K562 (cell line): ENCODE measurements around the gene PLPP4. TPM values are rescaled to one million over a fixed set of nuclear protein-coding genes. Genes with fewer than 3 reads are reported as not detected.

Experiments
- ATAC-seq: fragments of 200-7000 bp; cut with Tn5 transposase; 3 replicates; pipeline ENCODE4 v1.9.1; 2020; ENCODE audit warnings: moderate library complexity
- BruUV-seq: library from RNA; stranded (reverse); fragments of 400-500 nt; replicated peaks from 2 replicates; lab custom pipeline; 2021; lab: Mats Ljungman, UMichigan
- CTCF ChIA-PET: fragments of 300-600 bp; formaldehyde crosslinking; extraction: SDS; loops from one replicate; lab custom pipeline; 2021; ENCODE audit warnings: low intra/inter-chr PET ratio; lab: Yijun Ruan, JAX
- POLR2A ChIA-PET: fragments of 300-600, 350-650 bp; sonication (Branson Sonifier 250); formaldehyde crosslinking; extraction: SDS; loops from one replicate; lab custom pipeline; 2021; ENCODE audit warnings: antibody characterized with exemption, inconsistent platforms; lab: Yijun Ruan, JAX
- DNase-seq, 4 experiments: peaks; one replicate each; pipeline versions ENCODE4 v3.0.0 to v3.0.0-alpha.2; 2011 to 2018; ENCODE audit warnings: low spot score in 3 of 4, mixed read lengths in 3 of 4; ENCODE audit errors: extremely low read depth in 1 of 4
- FAIRE-seq: peaks from 2 replicates; lab custom pipeline; 2011; peaks lifted over from hg19 to GRCh38; lab: Jason Lieb, UNC
- H2AFZ ChIP-seq: 2 replicates; pipeline ENCODE4 v1.6.0; 2011; ENCODE audit warnings: low read depth, low read length, control low read depth, inconsistent platforms
- H3K27ac ChIP-seq: fragments of 200-600 bp; 3 replicates; pipeline ENCODE4 v1.8.0; 2011; ENCODE audit warnings: low read depth, mild to moderate bottlenecking, control low read depth, inconsistent platforms, low read length, moderate library complexity, mixed read lengths; ENCODE audit errors: extremely low read depth
- H3K27me3 ChIP-seq, 2 experiments: fragments of 300-600 bp in 1 of 2; 2 replicates in 1 of 2; 3 replicates in 1 of 2; pipeline versions ENCODE4 v1.6.0 to v1.8.0; 2011; ENCODE audit warnings: inconsistent platforms in 2 of 2, low read length in 2 of 2, mild to moderate bottlenecking in 1 of 2, mixed read lengths in 1 of 2, moderate library complexity in 1 of 2; ENCODE audit not compliant: control insufficient read depth in 2 of 2, insufficient read depth in 2 of 2
- H3K36me3 ChIP-seq: fragments of 300-600 bp; 3 replicates; pipeline ENCODE4 v1.8.0; 2011; ENCODE audit warnings: mild to moderate bottlenecking, low read length, inconsistent platforms; ENCODE audit not compliant: control insufficient read depth, insufficient read depth
- H3K4me1 ChIP-seq, 2 experiments: fragments of 200-600 bp in 1 of 2; replicated peaks in 1 of 2; 2 replicates in 1 of 2; 3 replicates in 1 of 2; pipeline versions ENCODE4 v1.5.1 to v1.8.0; 2011; ENCODE audit warnings: inconsistent platforms in 2 of 2, low read length in 2 of 2, mild to moderate bottlenecking in 1 of 2, mixed read lengths in 1 of 2, moderate library complexity in 1 of 2; ENCODE audit not compliant: control insufficient read depth in 2 of 2, insufficient read depth in 2 of 2
- H3K4me2 ChIP-seq: 2 replicates; pipeline ENCODE4 v1.6.1; 2011; ENCODE audit warnings: low read length, control low read depth, inconsistent platforms, mixed read lengths; ENCODE audit not compliant: insufficient read depth
- H3K4me3 ChIP-seq: fragments of 200-600 bp; sonication (generic), shearing (Covaris generic); 2 replicates; pipeline ENCODE4 v1.5.1; 2016; ENCODE audit warnings: control low read depth, inconsistent platforms
- H3K79me2 ChIP-seq: fragments of 200-600 bp; 3 replicates; pipeline ENCODE4 v1.8.0; 2011; ENCODE audit warnings: low read length, inconsistent platforms; ENCODE audit not compliant: control insufficient read depth, insufficient read depth
- H3K9ac ChIP-seq, 2 experiments: 2 replicates each; pipeline versions ENCODE4 v1.6.0 to v1.6.1; 2011; ENCODE audit warnings: low read depth in 2 of 2, low read length in 2 of 2, control low read depth in 1 of 2, inconsistent platforms in 1 of 2, mild to moderate bottlenecking in 1 of 2, mixed read lengths in 1 of 2; ENCODE audit not compliant: insufficient read depth in 1 of 2
- H3K9me1 ChIP-seq: one replicate; pipeline ENCODE4 v1.6.0; 2011; ENCODE audit warnings: inconsistent platforms, mild to moderate bottlenecking, low read length, moderate library complexity; ENCODE audit not compliant: control insufficient read depth, insufficient read depth
- H3K9me3 ChIP-seq: replicated peaks from 2 replicates; pipeline ENCODE4 v1.5.1; 2011; ENCODE audit warnings: low read depth, low read length, inconsistent platforms; ENCODE audit not compliant: control insufficient read depth, insufficient read depth
- H4K20me1 ChIP-seq: replicated peaks from 2 replicates; pipeline ENCODE4 v1.6.1; 2011; ENCODE audit warnings: low read length, inconsistent platforms, mixed read lengths; ENCODE audit not compliant: control insufficient read depth, insufficient read depth
- CCNT2 ChIP-seq: IDR thresholded peaks from 2 replicates; pipeline ENCODE4 v1.6.1; 2011; ENCODE audit warnings: borderline replicate concordance, low read depth, mild to moderate bottlenecking, moderate library complexity, mixed read lengths, low read length; ENCODE audit not compliant: insufficient read length; ENCODE audit errors: extremely low read depth
- FOXK1 ChIP-seq: sonication (generic); formaldehyde crosslinking; IDR thresholded peaks from 2 replicates; pipeline ENCODE4 v1.8.0; 2022; ENCODE audit warnings: missing genetic modification reagents, mild to moderate bottlenecking, borderline replicate concordance
- GATAD2B ChIP-seq: fragments of 450-650 bp; IDR thresholded peaks from 2 replicates; pipeline ENCODE4 v1.6.1; 2017; ENCODE audit warnings: mild to moderate bottlenecking, borderline replicate concordance
- PRMT5 ChIP-seq: sonication (generic); formaldehyde crosslinking; IDR thresholded peaks from 2 replicates; pipeline ENCODE4 v1.5.0; 2020; ENCODE audit warnings: missing genetic modification reagents
- PTRF ChIP-seq: fragments of 450-650 bp; IDR thresholded peaks from 2 replicates; pipeline ENCODE4 v1.6.1; 2016; ENCODE audit warnings: mild to moderate bottlenecking, missing genetic modification characterization, missing compliant biosample characterization
- RFX1 ChIP-seq: fragments of 450-650 bp; IDR thresholded peaks from 2 replicates; pipeline ENCODE4 v1.6.1; 2016; ENCODE audit warnings: mild to moderate bottlenecking, moderate library complexity
- XRCC4 ChIP-seq: IDR thresholded peaks from one replicate; pipeline ENCODE4 v1.6.1; 2011; ENCODE audit not compliant: insufficient read depth, insufficient read length; ENCODE audit errors: extremely low read depth
- ZNF354B ChIP-seq: fragments of 250-450 bp; sonication (Bioruptor Pico); IDR thresholded peaks from 2 replicates; pipeline ENCODE4 v1.4.0; 2020
- WGBS: fragments of 100-300 bp; shearing (Covaris generic); methylation state at CpG from one replicate; pipeline ENCODE4 v1.1.6; 2016; ENCODE audit warnings: low coverage, mixed read lengths; ENCODE audit not compliant: insufficient coverage; ENCODE audit errors: missing lambda C conversion rate; 5-methylcytosine and 5-hydroxymethylcytosine counted together
- in situ Hi-C: fragments of 300-500 bp; cut with MboI; formaldehyde crosslinking; loops from 4 replicates; pipeline ENCODE4 v1.15.0; 2018; ENCODE audit warnings: inconsistent platforms, mixed read lengths
- intact Hi-C: fragments of 100-400 bp; cut with micrococcal nuclease; formaldehyde crosslinking; loops from 2 replicates; pipeline ENCODE4 v1.14.2; 2022
- polyA plus RNA-seq, 8 experiments: library from polyadenylated mRNA; depleted of rRNA in 4 of 8; stranded (reverse) in 5 of 8; unstranded in 3 of 8; fragments of >200 nt; fragmentation: Nextera tagmentation in 2 of 8; fragmentation: Illumina TruSeq in 1 of 8; extraction: Ambion mirVana in 2 of 8; extraction: Trizol in 1 of 8; gene quantifications; 2 replicates each; pipeline versions ENCODE4 v1.2.1 to v1.2.3, GENCODE V29; 2011 to 2014; ENCODE audit warnings: inconsistent platforms in 1 of 8, missing spikeins in 1 of 8
- total RNA-seq, 7 experiments: library from RNA; depleted of rRNA in 6 of 7; stranded (reverse); fragments of >200 nt in 6 of 7; fragmentation: Illumina TruSeq in 2 of 7; extraction: Trizol in 2 of 7; gene quantifications; 2 replicates each; pipeline versions ENCODE4 v1.2.1 to v1.2.3, GENCODE V29; 2011 to 2021; ENCODE audit warnings: low replicate concordance in 1 of 7

Gene PLPP4
- total and polyA plus RNA-seq, 9 of the 15 experiments (the other 6 are each of a cell fraction or from before 2014, with no cell fraction given), result 0.08 TPM; not detected in 8

DNA sequence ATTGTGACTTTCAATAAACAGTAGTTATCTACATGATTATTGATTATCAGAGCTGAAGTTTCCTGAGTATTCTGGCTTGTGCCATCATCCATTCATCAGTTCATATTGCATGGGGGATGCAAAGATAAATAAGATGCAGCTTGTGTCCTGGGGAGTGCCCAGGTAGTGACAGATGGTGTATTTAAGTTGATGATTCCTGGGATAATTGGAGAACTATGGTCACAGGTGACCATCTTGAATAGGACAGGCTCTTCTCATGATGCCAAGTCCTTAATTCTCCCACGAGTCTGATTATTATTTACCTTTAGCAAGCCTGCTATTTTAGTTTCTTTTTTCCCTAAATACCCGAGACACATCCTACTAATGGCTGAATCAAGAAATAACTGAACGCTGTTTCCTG, 64.9 kb downstream of the PLPP4 start:
- no peak for DNase-seq
- H3K9ac ChIP-seq, result no peak overlapping the region
- no peaks in the 10 kb centered on the region for H3K4me1 ChIP-seq
- intact Hi-C loops (no loop called here), in situ Hi-C loops (no loop called here)
- 0% methylated on average over 1 of the region's 3 CpGs for WGBS
- no peaks in the 10 kb centered on the region for H3K36me3 ChIP-seq
- H3K27ac ChIP-seq, result no peak overlapping the region
- ChIA-PET CTCF (no interaction called here), POLR2A (interaction anchor here (0.6 kb wide), 1 partner anchor 111 kb away, joined by 3 read pairs; no protein-coding TSS in a partner anchor)
- no peak for ATAC-seq
- no peak overlapping the region for H2AFZ ChIP-seq
- H3K4me2 ChIP-seq, result no peak overlapping the region
- H3K4me3 ChIP-seq, result no peak overlapping the region
- FAIRE-seq, result no peak
- TF ChIP-seq XRCC4 (no peak), ZNF354B (CRISPR knock-in tag) (no peak), PTRF (tag) (no peak), GATAD2B (no peak), RFX1 (no peak), PRMT5 (CRISPR knock-in tag) (no peak), FOXK1 (CRISPR knock-in tag) (no peak), CCNT2 (no peak)
- H3K9me1 ChIP-seq, result no peaks in the 10 kb centered on the region
- H3K27me3 ChIP-seq, result peaks cover 0 to 3% of the 10 kb centered on the region in 2 experiments; a peak in 2 of 5 replicates
- H3K79me2 ChIP-seq, result no peaks in the 10 kb centered on the region
- BruUV-seq, result no TSS peak
- H4K20me1 ChIP-seq, result no peaks in the 10 kb centered on the region
- no peaks in the 10 kb centered on the region for H3K9me3 ChIP-seq
